GF-D8 (cell line): ENCODE measurements around the gene GMIP.
A peak's percentile ranks its signal among the peaks of the same experiment; 100 is the strongest.
"Not testable (repeated sequence)": the region's sequence is repeated elsewhere in the genome, so short reads cannot be mapped to it uniquely, and the experiment has no call there.

ENCODE experiments used
- DNase-seq: peaks from one replicate; lab custom pipeline; 2025; lab: John Stamatoyannopoulos, UW

GMIP gene

GRCh38 chr19:19643158-19644053 lies at the start of gene GMIP:
TSS of gene GMIP (minus strand) at chr19:19643657. CDS start at chr19:19643529, 128 bp downstream.
- no peak for DNase-seq

GRCh38 chr19:19691683-19692082 lies 48.2 kb upstream of the GMIP start:
- DNase-seq = no peak

- DNase-seq = not testable (repeated sequence)
These were observed 45.6 kb upstream of the GMIP start for GRCh38 chr19:19689023-19689422.

GRCh38 chr19:19687090-19687489 lies 43.6 kb upstream of the GMIP start:
- no peak for DNase-seq

- no peak for DNase-seq
These were observed 43.1 kb upstream of the GMIP start for GRCh38 chr19:19686580-19686979.

- DNase-seq = not testable (repeated sequence)
These were observed 42.7 kb upstream of the GMIP start for GRCh38 chr19:19686119-19686518.

- DNase-seq = no peak
These were observed 36.0 kb upstream of the GMIP start for GRCh38 chr19:19679176-19680073.

GRCh38 chr19:19677579-19677978 lies 34.1 kb upstream of the GMIP start:
- DNase-seq = no peak

GRCh38 chr19:19674315-19674714 lies 30.9 kb upstream of the GMIP start:
- DNase-seq = no peak

- DNase-seq = no peak
These were observed 29.4 kb upstream of the GMIP start for GRCh38 chr19:19672816-19673215.

GRCh38 chr19:19670070-19670551 lies 26.7 kb upstream of the GMIP start:
- no peak for DNase-seq

- peak; percentile 86 for DNase-seq
These were observed 25.0 kb upstream of the GMIP start, which contains the start of gene ZNF101 for GRCh38 chr19:19668230-19669012. TSS of gene ZNF101 (plus strand) at chr19:19668839. CDS start at chr19:19668964, 125 bp downstream.

GRCh38 chr19:19665420-19665948 lies 22.0 kb upstream of the GMIP start:
- not testable (repeated sequence) for DNase-seq

GRCh38 chr19:19663256-19664120 lies 20.0 kb upstream of the GMIP start, which contains the start of gene ATP13A1:
TSS of gene ATP13A1 (minus strand) at chr19:19663676. CDS start at chr19:19663666, 10 bp downstream.
- peak; percentile 92 for DNase-seq

- DNase-seq = no peak
These were observed 19.4 kb upstream of the GMIP start for GRCh38 chr19:19662871-19663255.

GRCh38 chr19:19662344-19662743 lies 18.9 kb upstream of the GMIP start:
- DNase-seq = no peak

GRCh38 chr19:19661675-19662251 lies 18.3 kb upstream of the GMIP start:
- DNase-seq = no peak

GRCh38 chr19:19661141-19661674 lies 17.8 kb upstream of the GMIP start:
- DNase-seq = no peak

GRCh38 chr19:19659646-19660245 lies 16.3 kb upstream of the GMIP start:
- DNase-seq = no peak
